HG03457 (cell line): ENCODE data around the gene SAMD1.

Experiments
- ATAC-seq: cut with Tn5 transposase; IDR thresholded peaks from one replicate; pipeline ENCODE4 v1.9.1; 2021; ENCODE audit warnings: moderate number of reproducible peaks; ENCODE audit not compliant: unreplicated experiment

SAMD1 gene

DNA sequence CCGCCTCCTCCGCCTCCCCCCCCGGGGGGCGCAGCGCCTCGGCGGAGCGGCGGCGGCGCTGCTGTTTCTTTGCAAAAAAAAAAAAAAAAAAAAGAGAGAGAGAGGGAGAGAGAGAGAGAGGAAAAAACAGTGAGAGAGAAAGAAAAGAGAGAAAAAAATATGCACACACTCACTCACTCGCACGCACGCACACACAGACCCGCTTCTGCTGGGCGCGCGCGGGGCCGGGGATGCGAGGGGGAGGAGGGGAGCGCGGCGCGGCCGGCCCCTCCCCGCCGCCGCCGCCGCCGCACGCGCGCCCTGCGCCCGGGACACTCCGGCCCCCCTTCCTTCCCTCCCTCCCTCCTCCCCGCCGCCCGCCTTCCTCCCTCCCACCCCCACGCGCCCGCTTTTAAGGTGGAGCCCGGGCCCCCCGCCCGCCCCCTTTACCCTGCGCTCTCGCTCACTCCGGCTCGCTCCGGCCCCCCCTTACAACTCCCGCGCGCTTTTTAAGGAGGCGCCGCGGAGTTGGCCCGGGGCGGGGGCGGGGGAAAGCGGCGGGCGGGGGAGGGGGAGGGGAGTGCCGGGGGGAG, at the start of gene SAMD1:
Gene SAMD1 (minus strand): TSS at position 243 of the 572 bp plus-strand sequence.
- ATAC-seq, result peak; percentile 20

- no peak for ATAC-seq
Measured at GRCh38 chr19:14139944-14140343, 49.4 kb upstream of the SAMD1 start.

- no peak for ATAC-seq
Measured at GRCh38 chr19:14138576-14139265, 48.2 kb upstream of the SAMD1 start.

DNA sequence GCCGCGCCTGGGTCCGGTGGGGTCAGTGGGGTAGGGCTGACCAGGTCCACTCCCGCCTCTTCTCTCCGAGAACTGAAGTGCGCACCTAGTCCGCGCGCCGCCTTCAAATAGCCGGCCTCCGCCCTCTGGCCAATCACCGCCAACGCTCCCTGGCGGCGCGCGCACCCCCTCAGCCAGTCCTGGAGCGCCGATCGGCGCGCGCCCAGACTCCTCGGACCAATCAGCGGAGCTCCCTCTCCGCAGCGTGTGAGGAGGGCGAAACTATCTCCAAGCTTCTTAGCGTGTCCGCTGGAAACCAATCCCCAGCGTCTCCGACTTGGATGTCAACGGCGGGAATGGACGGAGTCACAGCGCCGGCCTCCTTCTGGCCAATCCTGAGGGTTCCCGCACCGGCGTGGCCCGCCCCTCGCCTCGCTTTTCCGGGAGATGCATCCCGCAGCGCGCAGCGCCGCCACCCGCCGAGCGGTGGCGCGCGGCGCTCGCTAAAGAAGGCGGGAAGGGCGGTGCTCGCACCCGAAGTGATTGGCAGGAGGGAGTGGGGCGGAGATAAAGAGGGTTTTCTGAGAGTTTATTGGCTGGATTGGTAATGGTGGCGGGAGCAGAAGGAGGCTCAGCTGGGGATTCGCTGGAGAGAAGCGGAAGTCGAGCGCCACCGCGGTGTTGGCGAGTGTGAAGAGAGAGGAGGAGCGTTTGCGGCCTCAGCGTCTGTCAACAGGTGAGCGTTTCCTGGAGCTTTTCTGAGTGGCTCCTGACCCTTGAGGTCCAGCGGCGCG, 46.1 kb upstream of the SAMD1 start, which contains the start of gene ASF1B:
Gene ASF1B (minus strand): TSS at position 81 of the 773 bp plus-strand sequence. CDS start 133 bp downstream, outside the sequence.
- ATAC-seq, result peak; percentile 70

GRCh38 chr19:14135985-14136508, 45.5 kb upstream of the SAMD1 start:
- no peak for ATAC-seq

GRCh38 chr19:14135355-14135754, 44.8 kb upstream of the SAMD1 start:
- ATAC-seq, result no peak

- no peak for ATAC-seq
Measured at GRCh38 chr19:14127929-14128509, 37.5 kb upstream of the SAMD1 start.

DNA sequence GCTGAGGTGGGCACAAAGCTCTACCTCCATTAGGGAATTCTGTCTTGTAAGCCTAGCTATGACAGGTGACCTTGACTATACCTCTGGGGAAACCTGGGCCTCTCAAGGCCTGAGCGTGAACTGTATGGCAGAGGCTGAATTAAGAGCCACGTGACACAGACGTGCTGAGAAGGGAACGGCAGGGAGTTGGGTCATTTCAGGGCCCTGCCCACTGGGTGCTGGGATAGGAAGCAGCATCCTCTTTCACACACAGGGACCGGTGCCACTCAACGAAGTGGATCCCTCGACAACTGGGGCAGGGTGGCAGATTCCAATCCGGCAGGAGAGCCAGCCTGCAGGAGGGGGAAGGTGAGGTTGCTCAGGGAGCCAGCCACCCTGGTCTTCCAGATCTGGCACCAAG, 36.6 kb upstream of the SAMD1 start:
- ATAC-seq, result no peak

GRCh38 chr19:14122924-14123323, 32.4 kb upstream of the SAMD1 start:
- ATAC-seq, result no peak

DNA sequence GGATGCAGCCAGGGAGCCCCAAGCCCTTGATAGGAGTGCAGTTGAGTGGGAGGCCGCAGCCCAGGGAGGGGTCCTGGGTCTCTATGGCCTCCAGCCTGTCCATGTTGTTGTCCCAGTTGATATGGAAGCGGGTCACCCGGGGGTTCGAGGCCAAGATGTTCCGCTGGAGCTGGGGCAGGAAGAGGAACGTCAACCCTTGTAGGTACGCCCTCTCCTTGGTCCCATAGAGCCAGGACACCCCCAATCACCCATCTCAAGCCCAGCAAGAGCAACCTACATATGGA, 29.9 kb upstream of the SAMD1 start:
- ATAC-seq, result no peak

DNA sequence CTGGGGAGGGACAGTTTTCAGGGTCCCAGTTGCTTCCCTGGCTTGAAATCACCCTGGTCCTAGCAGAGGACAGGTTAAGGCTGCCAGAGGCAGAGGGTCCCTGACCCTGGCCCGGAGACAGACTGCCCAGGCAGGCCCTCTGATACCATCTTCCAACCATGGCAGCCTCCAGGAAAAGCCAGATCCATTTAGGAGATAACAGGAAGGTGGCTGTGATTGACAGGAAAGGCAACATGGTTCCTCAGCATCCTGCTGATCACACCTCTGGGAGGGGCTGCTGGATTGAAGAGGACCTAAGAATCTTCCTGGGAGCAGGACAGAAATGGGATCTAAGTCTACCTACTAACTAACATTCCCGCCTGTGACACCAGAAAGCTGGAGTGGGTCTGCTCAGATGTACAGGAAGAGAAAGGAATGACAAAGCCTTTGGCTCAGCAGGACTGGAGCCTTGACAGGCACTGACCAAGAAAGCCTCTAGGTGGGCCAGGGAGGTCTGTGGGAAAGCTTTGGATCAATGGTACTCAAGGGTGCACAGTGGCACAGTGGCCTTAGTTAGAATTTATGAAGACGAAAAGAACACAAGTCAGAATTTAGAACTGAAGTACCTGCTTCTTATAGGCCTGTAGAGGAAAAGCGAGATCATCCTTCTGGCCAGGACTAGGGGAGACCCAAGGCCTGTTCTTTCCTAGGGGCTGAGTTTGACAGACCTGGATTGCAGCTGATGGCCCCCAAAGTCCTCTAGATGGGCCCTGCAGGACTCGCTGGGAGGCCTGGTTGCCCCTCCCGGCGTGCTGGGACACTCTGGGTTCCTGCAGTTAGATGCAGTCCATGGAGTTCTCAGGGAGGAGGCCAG, 29.3 kb upstream of the SAMD1 start:
- ATAC-seq, result no peak

DNA sequence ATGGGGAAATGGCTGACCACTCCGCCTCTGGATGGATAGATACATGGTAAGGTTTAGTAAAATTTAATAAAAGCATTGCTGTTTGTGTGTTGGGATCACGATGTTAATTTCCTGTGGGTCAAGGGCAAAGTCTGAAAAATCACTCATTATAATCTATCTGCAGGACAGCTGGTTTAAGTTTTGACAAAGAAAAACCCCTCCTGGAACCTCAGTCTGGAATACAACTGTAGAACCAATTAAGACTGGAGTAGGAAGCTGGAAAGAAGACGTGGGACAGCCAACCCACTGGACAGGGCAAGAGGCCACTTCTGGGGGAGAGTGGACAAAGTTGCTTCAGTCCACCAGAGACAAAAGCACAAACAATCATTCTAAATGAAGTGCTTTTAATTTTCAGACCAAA, 28.6 kb upstream of the SAMD1 start:
- no peak for ATAC-seq

DNA sequence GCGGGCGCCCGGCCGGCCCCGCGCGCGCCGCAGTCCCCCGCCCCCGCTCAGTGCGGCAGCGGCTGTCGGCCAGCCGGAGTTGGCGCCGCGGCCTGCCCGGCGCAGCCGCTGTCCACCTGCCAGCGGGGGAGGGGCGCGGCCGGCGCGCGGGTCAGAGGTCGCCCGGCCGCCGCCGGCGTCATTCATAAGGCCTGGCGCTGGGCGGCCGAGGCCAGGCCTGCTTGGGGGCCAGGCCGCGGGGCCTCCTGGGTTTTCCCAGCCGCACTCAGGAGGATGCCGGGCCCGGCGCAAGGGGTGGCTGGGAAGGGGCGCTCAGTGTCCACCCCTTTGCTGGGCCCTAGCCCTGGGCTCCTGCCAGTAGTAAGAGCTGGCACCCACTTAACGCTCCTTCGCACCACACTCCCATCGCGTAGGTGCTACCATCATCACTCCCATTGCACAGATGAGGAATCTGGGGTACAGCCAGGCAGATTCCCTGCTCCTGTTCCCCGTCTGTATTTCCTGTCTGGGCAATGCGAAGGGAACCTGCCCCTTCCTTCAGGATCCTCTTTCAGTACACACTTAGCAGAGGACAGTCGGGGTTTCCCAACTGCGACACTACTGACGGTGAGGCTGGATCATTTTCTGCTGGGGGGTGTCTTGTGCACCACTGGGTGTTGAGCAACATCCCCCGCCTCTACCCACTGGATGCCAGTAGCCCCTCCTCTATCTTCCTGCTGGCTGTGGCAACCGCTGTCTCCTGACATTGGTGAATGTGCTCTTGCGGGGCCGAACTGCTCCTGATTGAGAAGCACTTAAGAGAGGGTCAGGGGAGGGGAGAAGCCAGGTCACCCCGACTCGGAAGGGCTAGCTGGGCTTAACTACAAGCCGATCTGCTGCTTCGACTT, 27.9 kb upstream of the SAMD1 start:
- ATAC-seq, result peak; percentile 26

- ATAC-seq, result peak; percentile 71
Measured at GRCh38 chr19:14117668-14118164, 27.2 kb upstream of the SAMD1 start, which contains the start of gene PRKACA. PRKACA (minus strand) TSS chr19:14117762; CDS start chr19:14117547, 215 bp downstream.

GRCh38 chr19:14116918-14117578, 26.5 kb upstream of the SAMD1 start:
- peak; percentile 9 for ATAC-seq

DNA sequence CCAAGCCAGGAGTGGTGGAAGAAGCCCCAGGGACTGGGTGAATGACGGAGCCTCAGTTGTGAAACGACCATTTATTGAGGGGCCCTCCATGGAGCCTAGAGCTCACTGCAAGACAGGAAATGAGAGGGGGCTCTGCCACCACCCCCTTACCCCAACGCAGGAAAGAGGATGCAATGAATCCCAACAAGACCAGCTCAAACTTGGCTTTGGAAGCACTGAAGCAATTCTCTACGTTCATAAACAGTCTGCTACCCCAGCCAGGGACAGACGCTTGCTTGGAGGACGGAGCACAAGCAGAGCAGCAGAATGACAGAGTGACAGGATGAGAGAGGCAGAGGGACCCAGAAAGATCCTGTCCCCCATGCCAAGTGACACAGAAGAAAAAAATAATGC, 26.0 kb upstream of the SAMD1 start:
- ATAC-seq, result no peak

DNA sequence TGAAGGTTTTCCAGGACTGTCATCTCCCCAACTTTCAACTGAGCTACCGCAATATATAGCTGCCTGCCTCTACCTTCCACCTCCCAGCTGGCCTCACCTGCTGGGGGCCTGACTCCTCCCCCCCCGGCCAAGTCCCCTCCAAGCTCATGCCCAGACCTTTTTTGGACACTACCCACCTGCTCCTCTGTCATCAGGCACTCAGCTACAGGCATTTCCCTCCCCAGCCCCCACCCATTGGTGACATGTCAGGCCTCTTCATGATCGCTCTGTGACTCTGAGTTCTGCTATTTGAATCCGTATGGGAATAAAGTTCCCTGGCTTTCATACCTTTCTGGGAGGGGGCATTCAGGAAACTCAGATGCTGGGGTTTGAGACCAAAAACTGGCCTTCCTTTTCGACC, 25.2 kb upstream of the SAMD1 start:
- no peak for ATAC-seq

- ATAC-seq, result no peak
Measured at GRCh38 chr19:14114854-14115253, 24.3 kb upstream of the SAMD1 start.

DNA sequence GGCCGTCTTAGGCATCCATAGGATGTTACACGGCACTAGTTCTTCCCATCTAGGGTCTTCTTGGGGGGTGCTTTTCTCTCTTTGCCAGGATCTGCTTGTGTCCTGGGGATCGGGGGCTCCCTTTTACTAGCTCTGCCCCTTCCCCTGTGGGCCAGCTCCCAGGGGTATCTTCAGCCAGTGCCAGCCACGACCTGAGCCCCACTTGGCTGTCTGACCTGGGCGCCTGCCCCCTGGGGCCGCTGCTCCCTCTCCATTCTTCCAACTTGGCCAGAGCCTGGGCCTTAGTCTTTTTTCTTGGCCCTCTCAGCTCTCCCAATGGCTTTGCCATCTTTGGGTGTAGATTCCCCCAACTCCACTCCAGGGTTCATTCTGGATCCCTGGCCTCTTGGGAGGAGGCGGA, 23.9 kb upstream of the SAMD1 start:
- ATAC-seq, result no peak
